Nephron progenitor cell (in vitro differentiated cells): ENCODE measurements around the gene MEIS2.
A peak's percentile ranks its signal among the peaks of the same experiment; 100 is the strongest.

Experiments used
- DNase-seq: peaks from one replicate; pipeline ENCODE4 v3.0.0; 2021
- H3K27ac Mint-ChIP-seq: 2 replicates; pipeline ENCODE4 v1.8.0; 2021; ENCODE audit warnings: mild to moderate bottlenecking, moderate library complexity, mixed read lengths
- H3K27me3 Mint-ChIP-seq: 2 replicates; pipeline ENCODE4 v1.8.0; 2021; ENCODE audit warnings: mild to moderate bottlenecking, low read depth, mixed read lengths; ENCODE audit not compliant: poor library complexity
- H3K36me3 Mint-ChIP-seq: 2 replicates; pipeline ENCODE4 v1.8.0; 2021; ENCODE audit warnings: low read depth, mixed read lengths
- H3K4me1 Mint-ChIP-seq: 2 replicates; pipeline ENCODE4 v1.8.0; 2021; ENCODE audit warnings: mixed read lengths
- H3K4me3 Mint-ChIP-seq: 2 replicates; pipeline ENCODE4 v1.8.0; 2021; ENCODE audit warnings: mild to moderate bottlenecking, moderate library complexity, mixed read lengths
- H3K9me3 Mint-ChIP-seq: 2 replicates; pipeline ENCODE4 v1.8.0; 2021; ENCODE audit warnings: mild to moderate bottlenecking, moderate library complexity, mixed read lengths
- TF ChIP-seq, protein P1 (sequence below): fragments of 200-600 bp; sonication (generic); IDR thresholded peaks from 2 replicates; pipeline ENCODE4 v1.5.0; 2021; ENCODE audit warnings: antibody characterized with exemption

MEIS2 gene

DNA sequence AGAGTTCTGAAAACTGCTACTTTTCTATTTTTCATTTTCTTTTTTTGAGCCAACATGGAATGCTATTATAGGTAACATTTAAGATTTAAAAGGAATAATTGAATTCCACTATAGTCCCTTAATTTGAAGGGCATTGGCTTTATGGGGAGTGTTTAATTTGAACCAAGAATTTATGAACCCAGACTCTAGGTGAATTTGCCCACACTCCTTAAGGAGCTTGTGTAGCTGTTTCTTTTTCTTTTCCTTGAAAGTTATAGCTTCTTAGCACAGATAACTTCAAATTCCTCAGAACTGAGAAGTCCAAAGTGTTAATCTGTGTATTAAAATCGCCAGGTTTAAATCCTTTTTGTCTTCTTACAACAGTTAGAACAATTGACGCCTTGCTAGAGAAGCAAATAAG, 4.7 kb upstream of the MEIS2 start:
- TF ChIP-seq, protein P1, sequence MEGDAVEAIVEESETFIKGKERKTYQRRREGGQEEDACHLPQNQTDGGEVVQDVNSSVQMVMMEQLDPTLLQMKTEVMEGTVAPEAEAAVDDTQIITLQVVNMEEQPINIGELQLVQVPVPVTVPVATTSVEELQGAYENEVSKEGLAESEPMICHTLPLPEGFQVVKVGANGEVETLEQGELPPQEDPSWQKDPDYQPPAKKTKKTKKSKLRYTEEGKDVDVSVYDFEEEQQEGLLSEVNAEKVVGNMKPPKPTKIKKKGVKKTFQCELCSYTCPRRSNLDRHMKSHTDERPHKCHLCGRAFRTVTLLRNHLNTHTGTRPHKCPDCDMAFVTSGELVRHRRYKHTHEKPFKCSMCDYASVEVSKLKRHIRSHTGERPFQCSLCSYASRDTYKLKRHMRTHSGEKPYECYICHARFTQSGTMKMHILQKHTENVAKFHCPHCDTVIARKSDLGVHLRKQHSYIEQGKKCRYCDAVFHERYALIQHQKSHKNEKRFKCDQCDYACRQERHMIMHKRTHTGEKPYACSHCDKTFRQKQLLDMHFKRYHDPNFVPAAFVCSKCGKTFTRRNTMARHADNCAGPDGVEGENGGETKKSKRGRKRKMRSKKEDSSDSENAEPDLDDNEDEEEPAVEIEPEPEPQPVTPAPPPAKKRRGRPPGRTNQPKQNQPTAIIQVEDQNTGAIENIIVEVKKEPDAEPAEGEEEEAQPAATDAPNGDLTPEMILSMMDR: no peak
- Mint-ChIP-seq H3K27me3 (peaks cover 16% of the 10 kb centered on the region), H3K4me3 (peak overlapping the region; percentile 99), H3K36me3 (peaks cover 7% of the 10 kb centered on the region), H3K27ac (peak overlapping the region; percentile 99), H3K9me3 (no peaks in the 10 kb centered on the region), H3K4me1 (peaks cover 52% of the 10 kb centered on the region)
- no peak for DNase-seq

DNA sequence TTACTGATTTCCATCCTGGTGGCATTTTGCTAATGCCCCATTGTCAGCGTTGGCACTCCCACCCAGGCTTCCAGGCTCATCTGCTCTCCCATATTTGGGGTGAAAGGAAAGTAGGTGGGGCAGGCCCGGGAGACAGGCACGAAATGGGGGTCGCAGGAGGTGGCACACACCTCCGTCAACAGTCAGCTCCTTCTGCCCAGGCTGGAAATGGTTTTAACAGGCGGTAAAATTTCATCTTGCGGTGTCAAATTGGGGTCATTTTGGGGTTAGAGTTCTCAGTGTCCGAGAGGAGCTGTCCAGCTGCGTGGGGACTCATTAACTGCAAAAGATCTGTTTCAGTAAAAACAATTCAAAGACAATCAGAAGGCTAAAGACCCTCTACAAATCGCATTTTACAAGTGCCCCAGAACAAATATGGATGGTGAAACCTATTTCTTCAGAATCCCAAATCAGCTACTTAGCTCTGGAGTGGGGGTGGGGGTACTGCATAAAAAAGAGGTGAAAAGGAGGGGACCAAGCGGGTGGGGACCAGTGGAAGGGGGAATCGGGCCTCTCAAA, 4.2 kb upstream of the MEIS2 start:
- TF ChIP-seq, protein P1: no peak
- H3K27ac Mint-ChIP-seq: peak overlapping the region; percentile 99
- peaks cover 16% of the 10 kb centered on the region for H3K27me3 Mint-ChIP-seq
- H3K4me1 Mint-ChIP-seq: peaks cover 47% of the 10 kb centered on the region
- H3K4me3 Mint-ChIP-seq: peak overlapping the region; percentile 99
- H3K36me3 Mint-ChIP-seq: peaks cover 7% of the 10 kb centered on the region
- H3K9me3 Mint-ChIP-seq: no peaks in the 10 kb centered on the region
- peak; percentile 45 for DNase-seq

DNA sequence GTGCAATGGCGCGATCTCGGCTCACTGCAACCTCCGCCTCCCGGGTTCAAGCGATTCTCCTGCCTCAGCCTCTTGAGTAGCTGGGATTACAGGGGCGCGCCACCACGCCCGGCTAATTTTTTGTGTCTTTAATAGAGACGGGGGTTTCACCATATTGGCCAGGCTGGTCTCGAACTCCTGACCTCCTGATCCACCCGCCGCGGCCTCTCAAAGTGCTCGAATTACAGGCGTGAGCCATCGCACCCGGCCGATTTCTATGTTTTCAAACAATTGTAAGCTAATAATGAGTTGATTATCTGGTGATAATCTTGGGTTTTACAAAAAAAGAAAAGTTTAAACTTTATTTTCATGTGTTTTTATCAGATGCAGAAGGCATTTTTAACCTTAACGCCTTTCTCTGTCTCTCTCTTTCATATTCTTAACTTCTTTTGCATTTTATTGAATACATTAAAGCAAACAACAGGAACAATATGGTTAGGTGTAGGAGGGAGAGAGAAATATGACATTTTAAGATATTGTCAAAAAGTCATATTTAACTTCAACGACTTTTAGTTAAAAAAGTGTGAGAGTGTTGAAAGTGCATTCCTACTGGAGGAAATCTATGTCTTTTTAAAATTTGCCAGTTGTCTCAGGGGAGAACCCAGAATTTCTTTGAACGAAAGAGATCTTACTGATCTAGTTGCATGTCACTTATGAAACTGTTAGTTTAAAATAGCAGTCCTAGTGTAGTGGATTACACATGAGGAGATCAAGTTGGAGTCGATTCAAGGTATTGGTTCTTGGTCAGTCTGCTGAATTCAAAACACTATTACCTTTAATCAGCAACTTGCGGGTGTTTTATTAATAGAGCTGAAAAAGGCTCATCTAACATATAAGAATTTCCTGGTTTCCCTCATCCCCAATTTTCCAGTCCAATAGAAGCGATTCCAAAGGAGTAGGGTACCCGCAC, 3.4 kb upstream of the MEIS2 start:
- peaks cover 7% of the 10 kb centered on the region for H3K36me3 Mint-ChIP-seq

DNA sequence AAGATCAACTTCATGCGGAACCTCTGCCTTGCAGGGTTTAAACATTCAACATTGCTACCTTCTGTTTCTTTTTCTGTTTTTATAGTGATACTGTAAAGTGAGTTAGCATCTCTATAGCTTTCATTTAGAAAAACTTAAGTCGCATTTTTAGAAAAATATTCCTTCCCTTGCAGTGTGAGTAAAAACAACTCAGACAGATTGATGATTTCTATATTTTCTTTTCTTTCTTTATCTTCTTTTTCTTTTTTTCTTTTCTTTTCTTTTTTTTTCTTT, 2.8 kb upstream of the MEIS2 start:
- Mint-ChIP-seq H3K27ac (peak overlapping the region; percentile 100), H3K36me3 (peaks cover 7% of the 10 kb centered on the region), H3K27me3 (peaks cover 9% of the 10 kb centered on the region), H3K4me1 (peaks cover 33% of the 10 kb centered on the region), H3K4me3 (peak overlapping the region; percentile 99), H3K9me3 (no peaks in the 10 kb centered on the region)
- TF ChIP-seq, protein P1: no peak
- no peak for DNase-seq

More for the DNA sequence above, 3.4 kb upstream of the MEIS2 start:
- H3K4me3 Mint-ChIP-seq: peak overlapping the region; percentile 99
- H3K4me1 Mint-ChIP-seq: peaks cover 39% of the 10 kb centered on the region
- H3K9me3 Mint-ChIP-seq: no peaks in the 10 kb centered on the region
- peak overlapping the region; percentile 100 for H3K27ac Mint-ChIP-seq
- TF ChIP-seq, protein P1: no peak
- peak; percentile 33 for DNase-seq
- H3K27me3 Mint-ChIP-seq: peaks cover 12% of the 10 kb centered on the region

GRCh38 chr15:37102305-37103162, 2.2 kb upstream of the MEIS2 start:
- TF ChIP-seq, protein P1: no peak
- H3K36me3 Mint-ChIP-seq: peaks cover 11% of the 10 kb centered on the region
- peaks cover 9% of the 10 kb centered on the region for H3K27me3 Mint-ChIP-seq
- H3K9me3 Mint-ChIP-seq: no peaks in the 10 kb centered on the region
- DNase-seq: peak; percentile 46
- peaks cover 27% of the 10 kb centered on the region for H3K4me1 Mint-ChIP-seq
- H3K4me3 Mint-ChIP-seq: peak overlapping the region; percentile 99
- H3K27ac Mint-ChIP-seq: peak overlapping the region; percentile 100
